PC-9 (cell line): ENCODE data around the gene ZP4.

Source experiments
- CTCF ChIP-seq: fragments of 200-600 bp; sonication (generic); conservative IDR thresholded peaks from 2 replicates; pipeline ENCODE4 v1.6.1; 2017; ENCODE audit warnings: mixed run types, antibody characterized with exemption, mild to moderate bottlenecking, moderate library complexity
- EZH2 ChIP-seq: fragments of 200-600 bp; sonication (generic); IDR thresholded peaks from 2 replicates; pipeline ENCODE4 v1.8.0; 2017; ENCODE audit warnings: antibody characterized with exemption, low read depth

GRCh38 chr1:237910834-237911233 is 20.1 kb upstream of the ZP4 start:
- no peak for TF ChIP-seq EZH2
- no peak for TF ChIP-seq CTCF
